ENCODE measurements around the gene ABCA1. TPM values are rescaled to one million over a fixed set of nuclear protein-coding genes. Genes with fewer than 3 reads are reported as not detected.

ABCA1 gene
- total RNA-seq, 3 donors from 2014 or later (not counting 1 experiment from before 2014, with no cell fraction given): 1.9 to 10.8 (median 4.8) TPM

DNA sequence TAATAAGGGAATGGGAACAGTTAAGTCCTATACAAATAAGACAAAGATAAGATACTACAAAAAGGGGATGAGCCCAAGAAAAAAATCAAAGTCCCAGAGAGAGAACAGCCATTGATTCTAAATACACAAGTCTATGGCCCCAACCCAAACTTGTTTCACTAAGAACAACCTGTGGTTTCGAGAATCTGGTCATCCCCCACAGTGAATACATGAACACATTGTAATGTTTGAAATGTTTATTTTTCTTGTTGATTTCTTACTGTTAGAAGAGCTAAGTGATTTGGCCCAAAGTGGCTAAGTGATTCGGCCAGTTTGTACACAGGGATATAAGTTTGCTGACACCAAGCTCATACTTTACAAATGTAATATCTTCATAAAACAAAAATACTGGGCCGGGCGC is 3.3 kb upstream of the ABCA1 start:
- WGBS (ENCODE audit: insufficient coverage): 84% methylated on average over 2 of the region's 4 CpGs
- no peaks in the 10 kb centered on the region for H3K36me3 ChIP-seq (ENCODE audit: control insufficient read depth, insufficient read depth, low read length)
- DNase-seq (no peak), ATAC-seq (no peak)
- intact Hi-C loops (cut with micrococcal nuclease): no loop called here
- H3K4me1 ChIP-seq (ENCODE audit: control insufficient read depth, insufficient read depth, low read length): peaks cover 21% of the 10 kb centered on the region
- H3K4me3 ChIP-seq (ENCODE audit: low read length): no peak overlapping the region
- TF ChIP-seq, protein P1, sequence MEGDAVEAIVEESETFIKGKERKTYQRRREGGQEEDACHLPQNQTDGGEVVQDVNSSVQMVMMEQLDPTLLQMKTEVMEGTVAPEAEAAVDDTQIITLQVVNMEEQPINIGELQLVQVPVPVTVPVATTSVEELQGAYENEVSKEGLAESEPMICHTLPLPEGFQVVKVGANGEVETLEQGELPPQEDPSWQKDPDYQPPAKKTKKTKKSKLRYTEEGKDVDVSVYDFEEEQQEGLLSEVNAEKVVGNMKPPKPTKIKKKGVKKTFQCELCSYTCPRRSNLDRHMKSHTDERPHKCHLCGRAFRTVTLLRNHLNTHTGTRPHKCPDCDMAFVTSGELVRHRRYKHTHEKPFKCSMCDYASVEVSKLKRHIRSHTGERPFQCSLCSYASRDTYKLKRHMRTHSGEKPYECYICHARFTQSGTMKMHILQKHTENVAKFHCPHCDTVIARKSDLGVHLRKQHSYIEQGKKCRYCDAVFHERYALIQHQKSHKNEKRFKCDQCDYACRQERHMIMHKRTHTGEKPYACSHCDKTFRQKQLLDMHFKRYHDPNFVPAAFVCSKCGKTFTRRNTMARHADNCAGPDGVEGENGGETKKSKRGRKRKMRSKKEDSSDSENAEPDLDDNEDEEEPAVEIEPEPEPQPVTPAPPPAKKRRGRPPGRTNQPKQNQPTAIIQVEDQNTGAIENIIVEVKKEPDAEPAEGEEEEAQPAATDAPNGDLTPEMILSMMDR (IDR thresholded peaks at IDR 0.05): no peak
- Mint-ChIP-seq H3K9me3 (no peaks in the 10 kb centered on the region), H3K27ac (no peak overlapping the region), H3K27me3 (ENCODE audit: low read depth in 2 of 2) (peaks cover 30 to 31% of the 10 kb centered on the region in 2 donors), H3K4me1 (peaks cover 27 to 29% of the 10 kb centered on the region in 2 donors), H3K4me3 (no peak overlapping the region), H3K36me3 (no peaks in the 10 kb centered on the region)
- no peaks in the 10 kb centered on the region for H3K9me3 ChIP-seq (ENCODE audit: control insufficient read depth, insufficient read depth, low read length)
- H3K27ac ChIP-seq (ENCODE audit: low read length): no peak overlapping the region
- no peaks in the 10 kb centered on the region for H3K27me3 ChIP-seq (ENCODE audit: control insufficient read depth, insufficient read depth, low read length)

DNA sequence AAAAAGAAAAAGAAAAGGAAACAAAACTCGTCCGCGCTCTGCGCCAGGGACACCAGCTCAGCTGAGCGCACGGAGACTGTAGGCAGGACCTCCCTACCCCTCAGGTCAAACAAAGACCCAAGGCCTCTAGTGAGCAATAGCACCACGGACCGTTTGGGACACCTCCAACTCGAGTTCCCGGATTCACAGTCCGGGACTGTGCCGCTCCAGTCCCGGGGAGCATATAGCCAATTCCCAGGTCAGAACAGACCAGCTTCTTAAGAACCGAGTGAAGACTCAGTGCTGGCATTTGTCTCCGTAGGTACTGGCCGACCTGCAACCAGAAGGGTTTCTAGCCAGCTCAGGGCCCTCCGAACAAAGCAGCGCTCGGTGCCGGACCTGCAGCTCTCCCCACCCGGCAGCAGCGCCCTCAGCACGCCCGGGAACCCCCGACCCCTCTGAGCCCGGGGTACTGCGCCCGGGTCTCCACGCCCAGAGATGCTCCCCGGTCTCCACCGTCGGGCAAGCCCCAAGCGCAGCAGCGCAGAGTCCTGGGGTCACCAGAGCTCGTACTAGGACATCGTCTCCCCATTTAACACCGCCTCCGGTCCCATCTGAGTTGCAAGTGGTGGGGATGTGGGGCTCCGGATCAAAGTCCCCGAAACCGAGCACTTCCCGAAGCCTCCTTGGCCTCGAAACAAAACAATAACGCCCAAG is 591 bp downstream of the ABCA1 start:
- Mint-ChIP-seq H3K36me3 (no peaks in the 10 kb centered on the region), H3K9me3 (no peaks in the 10 kb centered on the region), H3K4me1 (peaks cover 25 to 27% of the 10 kb centered on the region in 2 donors), H3K27me3 (ENCODE audit: low read depth in 2 of 2) (peaks cover 26 to 32% of the 10 kb centered on the region in 2 donors), H3K27ac (peak overlapping the region in 1 of 2 donors; percentile 76), H3K4me3 (peak overlapping the region; percentile 88)
- Histone ChIP-seq H3K4me1 (ENCODE audit: control insufficient read depth, insufficient read depth, low read length) (peaks cover 26% of the 10 kb centered on the region), H3K27ac (ENCODE audit: low read length) (no peak overlapping the region), H3K36me3 (ENCODE audit: control insufficient read depth, insufficient read depth, low read length) (no peaks in the 10 kb centered on the region), H3K27me3 (ENCODE audit: control insufficient read depth, insufficient read depth, low read length) (peaks cover 9% of the 10 kb centered on the region), H3K4me3 (ENCODE audit: low read length) (peak overlapping the region; percentile 53), H3K9me3 (ENCODE audit: control insufficient read depth, insufficient read depth, low read length) (no peaks in the 10 kb centered on the region)
- DNase-seq (peak; percentile 21 to 45), ATAC-seq (peak in 1 of 3 donors; percentile 16)
- under 1% methylated on average over 44 of the region's 44 CpGs for WGBS (ENCODE audit: insufficient coverage)
- TF ChIP-seq, protein P1 (IDR thresholded peaks at IDR 0.05): no peak
- intact Hi-C loops (cut with micrococcal nuclease): loop anchor here (2.0 to 10.0 kb wide), 3 partner anchors 229 to 487 kb away; partner anchors contain the start of gene SLC44A1

DNA sequence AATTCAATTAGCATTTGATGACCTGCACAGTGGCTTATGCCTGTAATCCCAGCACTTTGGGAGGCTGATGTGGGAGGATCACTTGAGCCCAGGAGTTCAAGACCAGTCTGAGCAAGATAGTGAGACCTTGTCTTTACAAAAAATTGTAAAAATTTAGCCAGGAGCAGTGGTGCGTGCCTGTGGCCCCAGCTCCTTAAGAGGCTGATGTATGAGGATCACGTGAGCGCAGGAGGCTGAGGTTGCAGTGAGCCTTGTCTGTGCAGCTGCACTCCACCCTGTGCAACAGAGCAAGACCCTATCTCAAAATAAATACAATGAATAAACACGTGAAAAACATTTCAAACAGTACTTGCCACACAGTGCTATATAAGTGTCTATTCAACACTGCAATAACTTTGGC is 4.2 kb downstream of the ABCA1 start:
- peaks cover 26% of the 10 kb centered on the region for H3K4me1 ChIP-seq (ENCODE audit: control insufficient read depth, insufficient read depth, low read length)
- Mint-ChIP-seq H3K27ac (no peak overlapping the region), H3K4me3 (no peak overlapping the region), H3K36me3 (no peaks in the 10 kb centered on the region), H3K27me3 (ENCODE audit: low read depth in 2 of 2) (peaks cover 23 to 36% of the 10 kb centered on the region in 2 donors), H3K9me3 (no peaks in the 10 kb centered on the region), H3K4me1 (peaks cover 25 to 27% of the 10 kb centered on the region in 2 donors)
- no peaks in the 10 kb centered on the region for H3K36me3 ChIP-seq (ENCODE audit: control insufficient read depth, insufficient read depth, low read length)
- H3K4me3 ChIP-seq (ENCODE audit: low read length): no peak overlapping the region
- TF ChIP-seq, protein P1 (IDR thresholded peaks at IDR 0.05): no peak
- ATAC-seq (no peak), DNase-seq (no peak)
- H3K9me3 ChIP-seq (ENCODE audit: control insufficient read depth, insufficient read depth, low read length): no peaks in the 10 kb centered on the region
- intact Hi-C loops (cut with micrococcal nuclease): loop anchor here (10.0 kb wide), 1 partner anchor 491 kb away; no protein-coding TSS in a partner anchor
- H3K27me3 ChIP-seq (ENCODE audit: control insufficient read depth, insufficient read depth, low read length): peaks cover 9% of the 10 kb centered on the region
- no peak overlapping the region for H3K27ac ChIP-seq (ENCODE audit: low read length)
- WGBS (ENCODE audit: insufficient coverage): 77% methylated on average over 4 of the region's 4 CpGs

Measured in natural killer cell (primary cell).